Activated effector memory CD4-positive, alpha-beta T cell treated with anti-CD3 and anti-CD28 coated beads, Interleukin-2, amount 50 U/mL, for 16 hours (primary cell): ENCODE measurements around the gene MOV10L1.
"Not testable (repeated sequence)": the region's sequence is repeated elsewhere in the genome, so short reads cannot be mapped to it uniquely, and the experiment has no call there.

Source experiments
- DNase-seq: peaks from one replicate; pipeline ENCODE4 v3.0.0-alpha.2; 2020

MOV10L1 gene

DNA sequence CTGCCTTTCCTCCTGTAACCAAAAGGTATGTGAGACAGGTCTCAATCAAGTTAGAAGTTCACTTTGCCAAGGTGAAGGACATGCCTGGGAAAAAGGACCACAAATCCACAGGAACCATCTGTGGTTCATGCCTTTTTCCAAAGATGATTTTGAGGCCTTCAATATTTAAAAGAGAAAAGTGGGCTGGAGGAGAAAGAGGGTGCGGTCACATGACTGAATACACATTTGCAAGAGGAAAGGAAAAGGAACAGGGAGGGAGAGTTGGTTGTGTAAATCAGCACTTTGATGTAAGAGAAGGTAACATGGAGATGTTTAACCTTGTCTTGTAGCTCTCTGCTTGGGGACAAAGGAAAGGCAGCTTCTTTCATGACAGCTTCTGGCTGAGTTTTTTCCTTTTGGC lies 21.2 kb downstream of the MOV10L1 start:
- no peak for DNase-seq

DNA sequence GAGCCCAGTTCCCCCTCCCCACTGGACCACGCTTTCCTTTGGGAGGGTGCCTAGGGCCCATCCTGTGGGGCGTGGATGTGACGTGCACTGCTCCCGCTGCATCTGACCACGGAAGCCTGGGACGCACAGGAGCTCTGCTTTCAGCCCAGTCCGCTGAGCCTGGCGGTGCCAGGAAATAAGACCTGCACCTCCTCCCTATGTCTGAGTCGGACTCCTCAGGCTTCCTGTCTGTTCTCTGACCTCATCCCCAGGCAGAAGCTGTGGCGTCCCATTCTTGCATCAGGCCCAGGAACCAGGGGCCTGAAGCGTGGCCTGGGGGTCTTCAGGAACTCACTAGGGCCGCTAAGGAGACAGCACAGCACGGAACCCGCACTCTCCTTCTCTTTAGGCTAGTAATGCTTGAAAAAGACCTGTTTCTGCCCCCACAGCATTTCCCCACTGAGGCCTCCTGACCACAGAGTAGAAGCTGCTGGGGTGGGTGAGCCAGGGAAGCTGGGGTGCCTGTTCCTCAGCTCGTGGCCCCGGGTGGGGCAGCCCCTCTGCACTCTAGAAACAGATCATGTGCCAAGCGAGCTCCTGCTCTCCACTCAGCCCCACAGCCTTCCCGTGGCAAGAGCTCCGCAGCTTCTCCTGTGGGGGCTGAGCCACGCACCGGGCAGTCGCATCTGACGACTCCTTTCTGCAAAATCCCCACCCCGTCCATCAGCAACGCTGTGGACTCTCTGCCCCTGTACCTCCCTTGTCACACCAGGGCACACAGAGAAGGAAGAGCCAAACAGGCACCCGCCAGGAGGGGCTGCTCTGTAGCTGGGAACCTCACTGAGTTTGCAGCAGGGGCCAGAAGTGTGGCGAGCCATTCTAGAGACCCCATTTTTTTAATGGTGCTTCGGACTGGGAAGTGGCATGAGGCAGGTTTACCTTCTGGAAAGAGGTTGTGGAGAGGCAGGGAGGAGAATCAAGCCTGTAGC lies 22.6 kb downstream of the MOV10L1 start:
- DNase-seq, result no peak

DNA sequence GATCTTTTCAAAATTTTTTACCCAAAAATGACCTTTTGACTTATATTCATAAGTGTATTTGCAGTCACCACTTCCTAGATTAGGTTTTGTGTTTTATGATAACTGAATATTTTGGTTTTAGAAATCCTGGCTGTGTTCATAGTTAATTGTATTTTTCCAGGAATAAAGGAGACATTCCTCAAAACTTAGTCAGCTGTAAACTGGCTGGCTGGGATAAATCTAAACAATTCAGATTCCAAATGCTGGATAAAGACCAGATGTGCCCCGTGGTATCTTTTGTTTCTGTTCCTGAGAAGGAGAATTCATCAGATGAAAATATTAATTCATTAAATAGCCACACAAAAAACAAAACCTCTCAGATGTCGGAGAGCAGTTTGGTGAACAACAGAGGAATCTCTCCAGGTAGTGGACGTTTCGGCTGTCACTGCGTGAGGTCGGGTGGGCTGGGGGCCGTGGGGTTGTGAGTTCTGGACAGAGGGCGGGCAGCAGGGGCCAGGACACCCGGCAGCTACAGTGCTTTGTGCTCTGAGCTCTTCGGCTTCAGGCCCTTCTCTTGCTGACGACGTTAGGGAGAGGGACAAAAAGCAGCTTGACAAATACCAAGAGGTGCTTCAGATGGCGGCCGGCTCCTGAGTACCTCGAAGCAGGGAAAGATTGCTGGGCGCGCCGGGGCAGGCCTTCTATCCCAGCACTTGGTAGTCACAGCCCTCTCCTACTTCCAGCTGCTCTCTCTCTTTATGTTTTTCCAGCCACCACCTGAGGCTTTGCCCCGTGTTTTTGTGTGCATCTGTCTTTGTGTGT lies 24.6 kb downstream of the MOV10L1 start:
- DNase-seq, result no peak

DNA sequence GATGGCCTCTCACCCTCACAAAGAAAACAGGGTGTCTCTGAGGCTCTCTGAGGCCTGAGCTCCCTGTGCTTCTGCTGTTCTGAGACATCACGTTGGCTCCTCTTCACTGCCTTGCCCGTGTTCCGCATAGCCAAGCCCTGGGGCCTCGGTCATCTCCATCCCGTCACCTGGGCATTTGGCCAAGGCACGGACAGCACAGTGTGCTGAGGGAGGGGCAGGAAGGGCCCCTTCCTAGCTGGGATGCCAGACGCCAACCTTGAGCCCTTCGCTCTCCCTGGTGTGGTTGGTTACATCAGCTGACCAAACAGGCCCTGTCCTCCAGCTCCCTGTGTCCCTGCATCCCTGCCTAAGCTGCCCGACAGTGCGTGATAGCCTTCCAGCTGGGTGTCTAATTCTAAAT lies 25.9 kb downstream of the MOV10L1 start:
- no peak for DNase-seq

DNA sequence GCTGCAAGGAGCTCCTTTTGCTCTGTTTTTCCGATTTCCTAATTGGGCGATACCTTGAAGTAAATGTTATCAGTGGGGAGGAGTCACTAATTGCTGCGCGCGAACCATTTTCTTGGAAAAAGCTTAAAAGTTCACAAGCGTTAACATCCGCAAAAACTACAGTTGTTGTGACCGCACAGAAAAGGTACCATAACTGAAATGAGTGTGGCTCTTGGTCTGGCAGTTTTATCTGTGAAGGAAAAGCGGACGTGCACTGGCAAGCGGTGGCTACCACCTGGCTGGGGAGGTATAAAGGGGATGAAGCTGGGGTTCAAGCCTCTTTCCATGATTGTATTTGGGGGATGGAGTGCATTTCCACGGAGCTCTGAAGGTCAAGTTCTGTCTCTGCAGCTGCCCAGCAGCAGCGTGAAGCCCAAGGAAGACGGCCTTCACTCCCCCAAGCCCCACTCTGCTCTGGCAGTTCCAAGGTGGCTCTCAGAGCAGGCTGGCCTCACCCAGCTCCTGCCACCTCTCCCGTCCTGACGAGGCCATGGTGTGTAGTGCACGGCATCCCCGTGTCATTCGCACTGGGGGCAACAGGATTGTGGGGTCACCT lies 27.5 kb downstream of the MOV10L1 start:
- DNase-seq, result no peak

DNA sequence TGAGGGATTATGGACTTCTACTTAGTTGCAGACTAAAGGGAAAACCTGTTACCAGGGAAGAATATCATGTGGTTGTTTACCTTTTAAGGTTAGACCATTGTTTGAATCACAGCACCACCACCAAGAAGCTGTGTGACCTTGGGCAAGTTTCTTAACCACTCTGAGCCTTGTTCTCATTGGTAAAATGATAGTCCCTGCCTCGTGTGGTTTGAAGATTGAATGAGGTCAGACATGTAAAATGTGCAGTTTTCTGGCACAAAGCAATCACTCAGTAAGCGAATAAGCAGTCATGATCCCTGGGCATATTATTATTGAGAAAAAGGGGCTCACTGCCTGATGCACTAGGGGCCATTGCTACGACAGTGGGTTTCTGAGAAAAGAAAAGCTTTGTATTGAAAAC lies 28.3 kb downstream of the MOV10L1 start:
- no peak for DNase-seq

DNA sequence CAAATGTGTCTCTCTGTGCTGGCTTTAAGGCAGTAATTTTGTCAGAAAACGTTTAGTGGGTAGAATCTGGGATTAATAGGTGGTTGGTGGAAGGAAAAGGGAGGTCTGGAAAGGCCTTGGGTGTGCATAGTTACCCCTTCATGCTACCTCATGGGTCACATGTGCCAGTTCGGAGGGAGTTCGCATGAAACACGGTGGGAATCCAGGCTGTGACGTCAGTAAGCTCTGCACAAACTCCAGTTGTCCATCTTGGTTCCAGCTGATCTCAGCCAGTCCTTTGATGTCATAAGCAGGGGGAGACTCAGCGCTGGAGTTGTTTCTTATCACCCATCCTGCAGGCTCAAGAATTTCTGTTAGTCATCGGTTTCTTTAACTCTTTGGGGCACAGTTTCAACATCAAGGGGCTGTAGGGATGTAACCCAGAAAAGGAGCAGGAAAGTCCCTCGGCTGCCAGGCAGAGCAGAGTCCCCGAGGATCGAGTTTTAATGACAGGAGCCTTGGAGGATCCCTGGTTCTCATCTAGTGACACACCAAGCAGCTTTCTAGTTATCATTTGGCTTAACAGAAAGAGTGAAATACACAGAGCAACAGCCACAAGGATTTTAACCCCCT lies 28.9 kb downstream of the MOV10L1 start:
- DNase-seq, result no peak

DNA sequence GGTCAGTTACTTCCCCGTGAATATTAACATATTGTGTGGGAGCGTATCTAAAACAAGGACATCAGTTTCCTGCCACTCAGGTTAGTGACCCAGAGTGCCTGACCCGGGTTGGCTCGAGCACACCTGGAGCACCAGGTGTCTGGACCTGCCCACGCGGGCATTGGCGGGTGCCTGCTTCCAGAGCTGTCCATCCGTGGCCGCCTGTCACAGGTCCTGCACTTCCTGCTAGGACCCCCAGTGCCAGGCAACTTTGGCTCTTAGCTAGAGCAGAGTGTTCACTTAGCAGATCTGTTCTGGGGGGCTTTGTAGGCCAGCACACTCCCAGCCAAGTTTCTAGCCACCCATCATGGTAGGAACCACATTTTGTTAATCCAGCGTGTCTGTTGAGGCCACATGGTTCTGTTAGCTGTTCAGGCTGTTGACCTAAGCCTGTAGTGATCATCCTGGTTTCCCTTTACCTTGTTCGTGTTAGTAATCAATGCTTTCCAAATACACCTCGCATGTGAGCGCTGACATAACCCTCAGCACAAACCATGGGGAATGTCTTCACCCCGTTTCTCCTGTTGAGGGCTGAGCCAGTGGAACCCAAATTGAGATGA lies 29.5 kb downstream of the MOV10L1 start:
- DNase-seq, result no peak

DNA sequence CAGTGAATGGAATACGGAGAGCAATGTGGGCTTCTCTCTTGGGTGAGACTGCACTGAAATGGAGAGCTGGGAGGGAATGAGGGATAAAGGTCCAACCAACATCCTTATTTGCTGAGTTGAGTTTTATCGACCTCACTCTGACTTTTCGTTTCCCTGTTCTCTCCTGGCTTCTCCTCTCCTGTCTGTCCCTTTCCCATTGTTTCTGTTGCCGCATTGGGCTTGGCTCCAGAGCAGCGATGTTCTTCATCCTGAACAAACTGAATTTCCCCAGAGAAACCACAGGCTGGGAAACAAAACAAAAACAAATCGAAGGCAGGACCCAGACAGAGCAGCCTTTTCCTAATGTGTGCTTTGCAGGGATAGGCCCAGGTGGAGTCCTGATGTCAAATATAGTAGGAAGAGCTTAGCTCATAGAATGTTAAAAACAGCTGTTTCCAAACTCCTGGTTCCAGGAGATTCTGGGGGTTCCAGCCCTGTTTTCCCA lies 30.0 kb downstream of the MOV10L1 start:
- no peak for DNase-seq

DNA sequence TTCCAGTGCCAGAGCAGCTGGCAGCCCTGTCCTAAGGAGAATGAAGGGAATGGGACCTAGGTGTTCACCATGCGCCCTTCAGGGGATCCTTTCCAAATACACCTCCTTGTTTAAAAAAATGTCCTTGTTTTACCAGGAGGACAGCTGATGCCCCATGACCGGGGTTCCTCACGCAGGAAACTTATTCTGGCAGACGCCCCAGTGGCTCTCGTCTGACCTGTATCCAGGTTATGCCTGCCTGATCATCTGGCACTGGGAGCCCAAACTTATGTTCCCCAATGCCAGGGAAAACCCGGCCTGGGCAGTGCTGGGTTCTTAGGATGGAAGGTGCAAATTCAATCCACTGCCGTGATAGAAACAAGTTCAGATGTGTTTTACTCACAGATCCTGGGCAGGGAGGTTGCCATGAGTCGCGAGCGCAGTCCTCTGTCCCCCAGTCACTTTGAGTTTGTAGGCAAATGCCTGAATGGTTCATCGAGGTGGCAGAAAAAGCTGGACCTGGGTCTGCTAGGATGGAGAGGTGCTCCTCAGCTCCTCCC lies 31.5 kb downstream of the MOV10L1 start:
- DNase-seq, result no peak

DNA sequence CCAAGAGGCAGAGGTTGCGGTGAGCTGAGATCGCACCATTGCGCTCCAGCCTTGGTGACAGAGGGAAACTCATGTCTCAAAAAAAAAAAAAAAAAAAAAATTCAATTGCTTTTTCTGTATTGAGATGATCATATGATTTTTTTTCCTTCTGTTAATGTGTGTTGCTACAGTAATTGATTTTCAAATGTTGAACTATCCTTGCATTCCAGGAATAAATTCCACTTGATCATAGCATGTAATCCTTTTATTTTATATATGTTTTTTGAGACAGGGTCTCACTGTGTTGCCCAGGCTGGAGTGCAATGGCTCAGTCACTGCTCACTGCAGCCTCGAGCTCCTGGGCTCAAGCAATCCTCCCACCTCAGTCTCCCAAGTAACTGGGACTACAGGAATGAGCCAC lies 33.3 kb downstream of the MOV10L1 start:
- no peak for DNase-seq

DNA sequence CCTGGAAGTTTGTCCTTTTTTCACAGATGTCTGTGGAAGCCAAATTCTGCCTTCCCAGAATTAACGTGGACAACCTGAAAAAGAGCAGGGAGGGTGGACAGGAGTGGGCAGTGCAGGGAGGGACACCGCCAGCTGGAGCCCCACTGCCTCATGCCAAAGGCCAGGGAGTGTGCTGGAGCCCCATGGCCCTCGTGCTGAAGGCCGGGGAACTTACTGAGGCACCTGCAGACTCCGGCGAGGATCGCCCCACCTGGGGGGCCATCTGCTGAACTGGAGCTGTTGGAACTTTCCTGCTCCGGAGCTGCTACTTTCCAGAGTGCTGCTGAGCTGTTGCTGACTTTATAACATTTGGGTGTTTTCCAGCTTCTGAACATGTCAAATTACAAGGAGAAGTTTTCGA lies 35.2 kb downstream of the MOV10L1 start:
- DNase-seq, result no peak

DNA sequence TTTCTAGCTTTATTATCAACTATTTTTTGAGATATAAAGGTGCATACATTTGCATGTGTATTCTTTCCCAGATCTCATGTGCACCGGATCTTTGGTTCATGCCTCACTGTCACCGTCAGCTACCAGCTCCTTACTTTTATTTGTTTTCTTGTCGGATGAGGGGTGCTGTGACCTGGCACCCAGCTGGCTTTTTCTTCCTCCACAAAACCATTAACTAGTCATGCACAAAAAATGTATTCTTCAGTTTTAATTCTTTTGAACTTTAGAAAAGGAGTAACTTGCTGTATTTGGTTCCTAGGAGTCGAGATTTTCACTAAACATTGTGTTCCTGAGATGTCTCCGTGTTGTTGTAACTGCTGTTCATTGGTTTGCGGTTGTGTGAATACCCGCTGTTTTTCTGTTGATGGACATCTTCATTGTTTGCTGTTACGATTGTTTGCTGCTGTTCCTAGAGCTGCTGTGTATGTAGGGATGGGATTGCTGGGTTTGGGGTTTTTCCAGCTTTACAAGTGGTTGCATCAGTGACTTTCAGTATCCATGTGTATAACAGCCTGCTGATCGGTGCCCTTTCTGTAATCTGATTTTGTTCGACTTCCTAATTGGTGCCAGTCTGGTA lies 39.4 kb downstream of the MOV10L1 start:
- no peak for DNase-seq

DNA sequence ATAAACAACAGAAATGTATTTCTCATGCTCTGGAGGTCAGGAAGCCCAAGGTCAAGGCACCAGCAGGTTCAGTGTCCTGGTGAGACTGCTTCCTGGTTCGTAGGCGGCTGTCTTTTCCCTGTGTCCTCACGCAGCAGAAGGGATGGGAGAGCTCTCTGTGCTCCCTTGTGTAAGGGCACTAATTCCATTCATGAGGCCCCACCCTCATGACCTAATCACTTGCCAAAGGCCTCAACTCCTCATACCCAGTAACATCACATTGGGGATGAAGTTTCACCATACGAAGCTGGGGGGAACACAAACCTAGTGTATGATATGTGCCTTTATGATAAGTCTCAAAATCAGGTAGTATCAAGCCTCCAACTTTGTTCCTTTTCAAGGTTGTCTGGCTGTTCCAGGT lies 42.1 kb downstream of the MOV10L1 start:
- DNase-seq, result no peak

DNA sequence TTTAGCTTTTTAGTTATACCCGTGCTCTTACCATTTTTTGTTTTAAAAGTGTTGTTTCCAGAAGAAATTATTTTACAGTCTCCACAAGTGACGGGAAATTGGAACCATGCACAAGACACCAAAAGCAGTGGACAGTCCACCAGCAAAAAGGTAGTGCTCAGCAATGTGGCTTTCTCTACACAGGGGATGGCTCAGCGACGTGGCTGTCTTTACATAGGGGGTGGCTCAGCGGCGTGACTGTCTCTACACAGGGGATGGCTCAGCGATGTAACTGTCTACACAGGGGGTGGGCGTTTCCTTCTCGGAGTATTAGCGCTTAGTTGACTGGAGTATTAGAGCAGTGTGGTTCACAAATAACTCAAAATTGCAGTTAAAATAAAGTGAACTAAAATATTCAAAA lies 44.7 kb downstream of the MOV10L1 start:
- DNase-seq, result no peak

DNA sequence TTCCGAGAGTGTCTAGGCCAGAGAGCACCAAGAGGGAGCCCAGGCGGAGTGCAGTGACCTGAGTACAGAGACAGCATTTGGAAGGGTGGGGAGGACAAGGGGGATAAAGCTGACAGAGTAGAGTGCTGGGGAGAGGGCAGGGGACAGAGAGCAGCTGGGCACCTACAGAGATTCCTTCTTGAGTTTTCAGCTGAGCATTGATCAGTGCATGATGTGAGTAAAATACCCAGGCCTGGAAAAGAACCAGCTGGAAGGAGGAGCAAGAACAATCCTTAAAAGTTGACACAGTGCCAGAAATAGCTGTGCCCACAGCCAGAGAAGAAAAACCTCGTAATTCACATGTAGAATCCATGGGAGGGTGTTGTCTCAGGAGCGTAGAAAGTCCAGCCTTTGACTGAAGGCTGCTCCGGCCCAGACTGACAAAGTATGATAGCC lies 46.8 kb downstream of the MOV10L1 start:
- no peak for DNase-seq

DNA sequence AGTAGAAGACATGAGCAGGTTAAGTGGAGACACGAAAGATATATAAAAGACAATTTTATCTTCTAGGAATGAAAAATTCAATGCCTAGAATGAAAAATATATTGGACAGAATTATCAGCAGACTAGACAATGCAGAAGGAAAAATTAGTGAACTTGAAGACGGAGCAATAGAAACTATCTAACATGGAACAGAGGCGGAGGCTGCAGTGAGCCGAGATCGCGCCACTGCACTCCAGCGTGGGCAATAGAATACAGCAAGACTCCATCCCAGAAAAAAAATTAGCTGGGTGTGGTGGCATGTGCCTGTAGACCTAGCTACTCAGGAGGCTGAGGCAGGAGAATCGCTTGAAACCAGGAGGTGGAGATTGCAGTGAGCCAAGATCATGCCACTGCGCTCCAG lies 47.5 kb downstream of the MOV10L1 start:
- DNase-seq, result not testable (repeated sequence)

DNA sequence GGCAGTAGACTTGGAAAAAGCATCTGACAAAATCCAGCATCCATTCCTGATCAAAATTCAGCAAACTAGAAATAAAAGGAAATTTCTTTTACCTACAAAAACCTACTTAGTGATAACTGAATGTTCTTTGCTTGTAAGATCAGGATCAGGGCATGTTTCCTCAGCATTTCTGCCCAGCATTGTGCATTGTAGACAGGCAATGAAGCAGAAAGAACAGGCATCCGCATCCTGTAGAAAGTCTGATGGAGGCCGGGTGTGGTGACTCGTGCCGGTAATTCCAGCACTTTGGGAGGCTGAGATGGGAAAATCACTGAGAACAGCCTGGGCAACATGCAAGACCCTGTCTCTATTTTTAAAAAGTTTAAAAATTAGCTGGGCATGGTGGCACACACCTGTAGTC lies 48.2 kb downstream of the MOV10L1 start:
- no peak for DNase-seq

DNA sequence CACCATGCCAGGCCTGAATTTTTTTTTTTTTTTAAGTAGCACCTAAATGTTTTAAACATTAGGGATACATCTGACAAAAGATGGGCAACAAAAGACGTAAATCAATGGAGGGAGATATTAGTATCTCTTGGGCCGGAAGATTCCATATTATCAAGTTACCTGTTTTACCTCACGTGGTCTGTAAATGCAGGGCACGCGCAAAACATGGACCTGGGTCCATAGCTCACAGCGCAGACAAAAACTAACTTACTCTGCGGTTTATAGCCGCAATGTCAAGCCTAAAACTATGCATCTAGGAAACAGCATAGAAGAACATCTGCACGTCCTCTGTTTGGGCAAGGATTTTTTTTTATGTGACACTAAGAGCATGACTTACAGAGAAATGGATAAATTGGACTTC lies 49.2 kb downstream of the MOV10L1 start:
- no peak for DNase-seq

DNA sequence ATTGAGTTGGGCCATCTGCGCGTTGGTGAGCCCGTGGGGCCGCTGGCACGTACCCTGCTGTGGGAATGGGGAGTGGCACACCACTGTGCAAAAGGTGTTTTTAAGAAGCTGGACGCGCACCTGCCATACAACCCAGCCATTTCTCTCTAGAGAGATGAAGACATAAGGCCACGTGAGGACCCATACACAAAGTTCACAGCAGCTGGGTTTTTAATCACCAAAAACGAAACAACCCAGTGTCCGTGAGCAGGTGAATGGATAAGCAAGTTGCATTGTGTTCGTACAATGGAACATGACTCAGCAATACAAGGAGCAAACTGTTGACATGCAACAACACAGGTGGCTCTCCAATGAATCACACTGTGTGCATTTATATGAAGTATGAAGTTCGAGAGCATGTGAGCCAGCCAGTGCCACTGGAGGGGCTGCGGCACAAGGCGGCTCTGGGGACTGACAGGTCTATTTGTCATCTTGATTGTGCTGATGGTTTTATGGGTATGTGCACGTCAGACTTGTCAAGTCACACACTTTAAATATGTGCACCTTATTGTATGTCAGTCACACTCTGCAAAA lies 50.1 kb downstream of the MOV10L1 start:
- no peak for DNase-seq

DNA sequence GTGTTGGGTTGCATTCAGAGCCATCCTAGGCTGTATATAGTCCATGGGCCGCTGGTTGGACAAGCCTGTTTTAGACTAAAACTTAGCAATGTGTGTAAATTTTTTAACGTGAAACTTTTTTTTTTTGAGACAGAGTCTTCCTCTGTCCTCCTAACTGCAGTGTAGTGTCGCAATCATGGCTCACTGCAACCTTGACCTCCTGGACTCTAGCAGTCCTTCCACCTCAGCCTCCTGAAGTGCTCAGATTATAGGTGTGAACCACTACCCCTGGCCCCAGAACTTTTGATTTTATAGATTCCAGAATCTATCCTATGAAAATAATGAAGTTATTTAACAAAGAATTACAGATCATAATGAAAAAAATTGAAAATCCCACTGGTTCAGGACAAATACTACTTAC lies 50.8 kb downstream of the MOV10L1 start:
- no peak for DNase-seq
